Liver (tissue), 3 donors: Measurements from ENCODE around the gene EXOC2.

Experiments
- FOXA1 ChIP-seq: IDR thresholded peaks from 2 replicates; pipeline ENCODE4 v1.6.1; 2016; ENCODE audit warnings: antibody characterized with exemption
- GABPA ChIP-seq, 2 donors: IDR thresholded peaks in 1 of 2; conservative IDR thresholded peaks in 1 of 2; 2 replicates each; pipeline ENCODE4 v1.6.1; 2016; ENCODE audit warnings: antibody characterized with exemption in 2 of 2, mild to moderate bottlenecking in 1 of 2, moderate library complexity in 1 of 2
- HNF4G ChIP-seq: IDR thresholded peaks from 2 replicates; pipeline ENCODE4 v1.6.1; 2016; ENCODE audit warnings: antibody characterized with exemption
- JUND ChIP-seq, 2 donors: IDR thresholded peaks; 2 replicates each; pipeline ENCODE4 v1.6.1; 2016; ENCODE audit warnings: antibody characterized with exemption in 2 of 2
- NR2F2 ChIP-seq: IDR thresholded peaks from 2 replicates; pipeline ENCODE4 v1.6.1; 2016; ENCODE audit warnings: antibody characterized with exemption
- RAD21 ChIP-seq, 2 donors: IDR thresholded peaks; 2 replicates each; pipeline ENCODE4 v1.6.1; 2016; ENCODE audit warnings: antibody characterized with exemption in 2 of 2, mild to moderate bottlenecking in 2 of 2
- SP1 ChIP-seq: IDR thresholded peaks from 2 replicates; pipeline ENCODE4 v1.6.1; 2018; ENCODE audit warnings: antibody characterized with exemption, mild to moderate bottlenecking
- TAF1 ChIP-seq: conservative IDR thresholded peaks from 2 replicates; pipeline ENCODE4 v1.6.1; 2016; ENCODE audit warnings: antibody characterized with exemption, mild to moderate bottlenecking
- YY1 ChIP-seq: IDR thresholded peaks from 2 replicates; pipeline ENCODE4 v1.6.1; 2016; ENCODE audit warnings: antibody characterized with exemption, mild to moderate bottlenecking
- TF ChIP-seq, protein P1 (sequence below): IDR thresholded peaks from 2 replicates; pipeline ENCODE4 v1.6.1; 2016; ENCODE audit warnings: antibody characterized with exemption, mild to moderate bottlenecking
- TF ChIP-seq, protein P2 (sequence below): fragments of 150-350 bp; IDR thresholded peaks from 2 replicates; pipeline ENCODE4 v1.5.1; 2017; ENCODE audit warnings: improper control_type of control experiment, low read depth, low read length; ENCODE audit not compliant: missing input control
- TF ChIP-seq, protein P3 (sequence below): IDR thresholded peaks from 2 replicates; pipeline ENCODE4 v1.6.1; 2016; ENCODE audit warnings: antibody characterized with exemption
- TF ChIP-seq, protein P4 (sequence below): IDR thresholded peaks from 2 replicates; pipeline ENCODE4 v1.6.1; 2016; ENCODE audit warnings: antibody characterized with exemption
- donor health status: healthy.
- donor health status: healthy.

DNA sequence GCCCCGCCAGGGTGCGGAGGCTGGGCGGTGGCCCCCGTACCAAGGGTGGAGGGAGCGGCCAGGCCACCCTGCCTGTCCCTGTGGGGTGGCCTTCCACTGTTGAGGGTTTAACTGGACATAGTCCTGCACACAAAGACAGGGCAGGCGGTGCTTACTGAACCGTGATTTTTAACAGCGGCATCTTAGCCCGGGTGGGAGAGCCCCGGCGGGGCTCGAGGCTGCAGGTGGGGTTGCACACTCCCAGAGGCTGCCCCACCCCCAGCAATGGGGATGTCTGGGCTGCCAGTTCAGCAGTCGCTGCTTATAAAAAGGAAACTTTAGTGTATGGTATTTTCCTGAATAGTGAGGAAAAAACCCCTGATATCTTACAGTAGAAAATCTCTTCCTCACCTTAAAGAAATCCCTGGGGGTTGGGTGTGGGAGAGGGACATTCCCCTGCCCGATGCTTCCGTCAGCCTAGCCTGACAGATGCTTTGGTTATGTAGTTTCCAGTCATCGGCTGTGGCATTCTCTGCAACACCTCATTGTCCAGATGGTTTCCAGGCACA is 222.0 kb downstream of the EXOC2 start:
- TF ChIP-seq, protein P1, sequence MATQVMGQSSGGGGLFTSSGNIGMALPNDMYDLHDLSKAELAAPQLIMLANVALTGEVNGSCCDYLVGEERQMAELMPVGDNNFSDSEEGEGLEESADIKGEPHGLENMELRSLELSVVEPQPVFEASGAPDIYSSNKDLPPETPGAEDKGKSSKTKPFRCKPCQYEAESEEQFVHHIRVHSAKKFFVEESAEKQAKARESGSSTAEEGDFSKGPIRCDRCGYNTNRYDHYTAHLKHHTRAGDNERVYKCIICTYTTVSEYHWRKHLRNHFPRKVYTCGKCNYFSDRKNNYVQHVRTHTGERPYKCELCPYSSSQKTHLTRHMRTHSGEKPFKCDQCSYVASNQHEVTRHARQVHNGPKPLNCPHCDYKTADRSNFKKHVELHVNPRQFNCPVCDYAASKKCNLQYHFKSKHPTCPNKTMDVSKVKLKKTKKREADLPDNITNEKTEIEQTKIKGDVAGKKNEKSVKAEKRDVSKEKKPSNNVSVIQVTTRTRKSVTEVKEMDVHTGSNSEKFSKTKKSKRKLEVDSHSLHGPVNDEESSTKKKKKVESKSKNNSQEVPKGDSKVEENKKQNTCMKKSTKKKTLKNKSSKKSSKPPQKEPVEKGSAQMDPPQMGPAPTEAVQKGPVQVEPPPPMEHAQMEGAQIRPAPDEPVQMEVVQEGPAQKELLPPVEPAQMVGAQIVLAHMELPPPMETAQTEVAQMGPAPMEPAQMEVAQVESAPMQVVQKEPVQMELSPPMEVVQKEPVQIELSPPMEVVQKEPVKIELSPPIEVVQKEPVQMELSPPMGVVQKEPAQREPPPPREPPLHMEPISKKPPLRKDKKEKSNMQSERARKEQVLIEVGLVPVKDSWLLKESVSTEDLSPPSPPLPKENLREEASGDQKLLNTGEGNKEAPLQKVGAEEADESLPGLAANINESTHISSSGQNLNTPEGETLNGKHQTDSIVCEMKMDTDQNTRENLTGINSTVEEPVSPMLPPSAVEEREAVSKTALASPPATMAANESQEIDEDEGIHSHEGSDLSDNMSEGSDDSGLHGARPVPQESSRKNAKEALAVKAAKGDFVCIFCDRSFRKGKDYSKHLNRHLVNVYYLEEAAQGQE: no peak
- TF ChIP-seq SP1 (no peak), TAF1 (no peak), YY1 (no peak), FOXA1 (no peak), HNF4G (no peak), NR2F2 (no peak), RAD21 (IDR thresholded peaks at IDR 0.05) (no peak), GABPA (IDR thresholded peaks at IDR 0.05 in 1 of 2, conservative IDR thresholded peaks at IDR 0.05 in 1 of 2) (no peak), JUND (IDR thresholded peaks at IDR 0.05) (no peak)
- TF ChIP-seq, protein P2, sequence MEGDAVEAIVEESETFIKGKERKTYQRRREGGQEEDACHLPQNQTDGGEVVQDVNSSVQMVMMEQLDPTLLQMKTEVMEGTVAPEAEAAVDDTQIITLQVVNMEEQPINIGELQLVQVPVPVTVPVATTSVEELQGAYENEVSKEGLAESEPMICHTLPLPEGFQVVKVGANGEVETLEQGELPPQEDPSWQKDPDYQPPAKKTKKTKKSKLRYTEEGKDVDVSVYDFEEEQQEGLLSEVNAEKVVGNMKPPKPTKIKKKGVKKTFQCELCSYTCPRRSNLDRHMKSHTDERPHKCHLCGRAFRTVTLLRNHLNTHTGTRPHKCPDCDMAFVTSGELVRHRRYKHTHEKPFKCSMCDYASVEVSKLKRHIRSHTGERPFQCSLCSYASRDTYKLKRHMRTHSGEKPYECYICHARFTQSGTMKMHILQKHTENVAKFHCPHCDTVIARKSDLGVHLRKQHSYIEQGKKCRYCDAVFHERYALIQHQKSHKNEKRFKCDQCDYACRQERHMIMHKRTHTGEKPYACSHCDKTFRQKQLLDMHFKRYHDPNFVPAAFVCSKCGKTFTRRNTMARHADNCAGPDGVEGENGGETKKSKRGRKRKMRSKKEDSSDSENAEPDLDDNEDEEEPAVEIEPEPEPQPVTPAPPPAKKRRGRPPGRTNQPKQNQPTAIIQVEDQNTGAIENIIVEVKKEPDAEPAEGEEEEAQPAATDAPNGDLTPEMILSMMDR: no peak
- TF ChIP-seq, protein P3, sequence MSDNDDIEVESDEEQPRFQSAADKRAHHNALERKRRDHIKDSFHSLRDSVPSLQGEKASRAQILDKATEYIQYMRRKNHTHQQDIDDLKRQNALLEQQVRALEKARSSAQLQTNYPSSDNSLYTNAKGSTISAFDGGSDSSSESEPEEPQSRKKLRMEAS: no peak
- TF ChIP-seq, protein P4, sequence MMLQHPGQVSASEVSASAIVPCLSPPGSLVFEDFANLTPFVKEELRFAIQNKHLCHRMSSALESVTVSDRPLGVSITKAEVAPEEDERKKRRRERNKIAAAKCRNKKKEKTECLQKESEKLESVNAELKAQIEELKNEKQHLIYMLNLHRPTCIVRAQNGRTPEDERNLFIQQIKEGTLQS: no peak
